Fibroblast of pulmonary artery (primary cell): ENCODE measurements around the gene CNOT3.

Source experiments
- DNase-seq: peaks from one replicate; pipeline ENCODE4 v3.0.0-alpha.2; 2010; ENCODE audit warnings: low read depth
- H3K4me3 ChIP-seq: replicated peaks from 2 replicates; pipeline ENCODE4 v1.5.1; 2011; ENCODE audit warnings: low read depth, mild to moderate bottlenecking, control low read depth, low read length, moderate library complexity
- TF ChIP-seq, protein P1 (sequence below): IDR thresholded peaks from 2 replicates; pipeline ENCODE4 v1.5.1; 2011; ENCODE audit warnings: mild to moderate bottlenecking, control low read depth, low read length, inconsistent platforms; ENCODE audit errors: missing control alignments

The CNOT3 gene

GRCh38 chr19:54156953-54157352 is 19.4 kb downstream of the CNOT3 start:
- no peak for DNase-seq
- TF ChIP-seq, protein P1, sequence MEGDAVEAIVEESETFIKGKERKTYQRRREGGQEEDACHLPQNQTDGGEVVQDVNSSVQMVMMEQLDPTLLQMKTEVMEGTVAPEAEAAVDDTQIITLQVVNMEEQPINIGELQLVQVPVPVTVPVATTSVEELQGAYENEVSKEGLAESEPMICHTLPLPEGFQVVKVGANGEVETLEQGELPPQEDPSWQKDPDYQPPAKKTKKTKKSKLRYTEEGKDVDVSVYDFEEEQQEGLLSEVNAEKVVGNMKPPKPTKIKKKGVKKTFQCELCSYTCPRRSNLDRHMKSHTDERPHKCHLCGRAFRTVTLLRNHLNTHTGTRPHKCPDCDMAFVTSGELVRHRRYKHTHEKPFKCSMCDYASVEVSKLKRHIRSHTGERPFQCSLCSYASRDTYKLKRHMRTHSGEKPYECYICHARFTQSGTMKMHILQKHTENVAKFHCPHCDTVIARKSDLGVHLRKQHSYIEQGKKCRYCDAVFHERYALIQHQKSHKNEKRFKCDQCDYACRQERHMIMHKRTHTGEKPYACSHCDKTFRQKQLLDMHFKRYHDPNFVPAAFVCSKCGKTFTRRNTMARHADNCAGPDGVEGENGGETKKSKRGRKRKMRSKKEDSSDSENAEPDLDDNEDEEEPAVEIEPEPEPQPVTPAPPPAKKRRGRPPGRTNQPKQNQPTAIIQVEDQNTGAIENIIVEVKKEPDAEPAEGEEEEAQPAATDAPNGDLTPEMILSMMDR: no peak
- H3K4me3 ChIP-seq: no peak overlapping the region

DNA sequence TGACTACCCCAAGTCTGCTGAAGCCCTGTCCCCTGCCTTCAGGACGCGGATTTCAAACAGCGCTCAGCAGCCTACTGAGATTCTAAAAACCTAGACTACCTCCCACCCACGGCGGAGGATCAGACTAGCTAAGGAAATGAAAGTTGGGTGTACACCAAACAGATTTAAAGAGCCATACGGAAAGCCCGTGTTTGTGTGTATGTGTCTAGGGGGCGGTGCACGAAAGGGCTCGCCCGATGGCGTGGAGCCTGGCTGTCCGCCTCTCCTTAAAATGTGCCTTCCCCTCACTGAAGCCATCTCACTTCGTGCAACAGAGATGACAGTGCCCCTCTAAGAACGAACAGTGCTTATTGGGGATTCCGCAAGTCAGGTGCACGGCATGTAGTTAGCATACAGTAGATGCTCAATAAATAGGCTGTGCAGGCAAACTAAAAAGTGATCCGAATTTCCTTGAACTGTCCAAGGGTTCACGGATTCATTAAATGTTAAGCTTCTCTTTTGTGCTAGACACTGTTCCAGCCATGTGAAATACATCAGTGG is 21.3 kb downstream of the CNOT3 start:
- TF ChIP-seq, protein P1: no peak
- DNase-seq: no peak
- H3K4me3 ChIP-seq: peak overlapping the region; percentile 85

DNA sequence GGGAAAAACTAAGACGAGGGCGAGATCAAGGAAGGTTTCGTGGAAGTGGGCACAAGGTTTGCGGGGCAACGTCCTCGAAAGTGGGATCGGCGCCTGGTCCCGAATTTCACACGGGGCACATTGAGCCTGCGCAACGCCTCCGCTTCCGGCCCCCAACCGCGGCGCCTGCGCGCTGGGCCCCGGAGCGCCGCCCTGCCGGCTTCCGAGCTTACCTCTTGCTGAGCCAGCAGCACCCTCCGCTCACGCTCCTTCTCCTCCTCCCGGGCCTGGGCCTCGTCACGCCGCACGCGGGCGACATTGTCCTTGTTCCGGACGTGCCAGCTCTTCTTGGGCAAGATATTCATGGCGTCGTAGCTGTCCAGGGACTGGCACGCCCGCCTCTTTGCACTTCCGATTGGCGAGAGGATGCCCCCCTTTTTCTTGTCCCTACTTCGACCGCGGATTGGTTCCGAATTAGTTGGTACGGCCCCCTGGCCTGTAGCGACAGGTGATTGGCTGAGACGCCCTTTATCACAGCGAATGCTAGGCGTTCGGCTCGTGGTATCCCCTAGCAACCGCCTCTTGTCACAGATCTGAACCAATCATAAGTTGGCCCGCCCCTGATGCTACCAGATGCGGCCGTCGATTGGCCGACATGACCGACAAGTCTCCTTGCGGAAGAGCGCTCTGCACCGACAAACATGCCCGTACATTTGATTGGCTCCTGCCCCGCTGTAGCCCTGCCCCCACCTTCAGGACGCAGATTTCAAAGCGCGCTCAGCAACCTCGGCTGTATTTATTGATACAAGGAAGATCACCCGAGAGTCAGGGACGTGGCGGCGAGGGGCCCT is 22.0 kb downstream of the CNOT3 start, which contains the start of gene LENG1:
LENG1 (minus strand) TSS at position 370 of the 830 bp plus-strand sequence; CDS start at position 344, 26 bp downstream.
- TF ChIP-seq, protein P1: no peak
- DNase-seq: peak; percentile 100
- peak within 1 kb of the TSS; percentile 85 for H3K4me3 ChIP-seq

GRCh38 chr19:54160182-54160811 is 22.7 kb downstream of the CNOT3 start:
- peak overlapping the region; percentile 76 for H3K4me3 ChIP-seq
- TF ChIP-seq, protein P1: no peak
- peak; percentile 49 for DNase-seq

GRCh38 chr19:54160854-54161253 is 23.3 kb downstream of the CNOT3 start:
- TF ChIP-seq, protein P1: no peak
- H3K4me3 ChIP-seq: peak overlapping the region; percentile 76
- DNase-seq: no peak

GRCh38 chr19:54162241-54162805 is 24.8 kb downstream of the CNOT3 start:
- peak overlapping the region; percentile 52 for H3K4me3 ChIP-seq
- TF ChIP-seq, protein P1: no peak
- peak; percentile 62 for DNase-seq
